Measurements from ENCODE around the gene SHB.

SHB gene

DNA sequence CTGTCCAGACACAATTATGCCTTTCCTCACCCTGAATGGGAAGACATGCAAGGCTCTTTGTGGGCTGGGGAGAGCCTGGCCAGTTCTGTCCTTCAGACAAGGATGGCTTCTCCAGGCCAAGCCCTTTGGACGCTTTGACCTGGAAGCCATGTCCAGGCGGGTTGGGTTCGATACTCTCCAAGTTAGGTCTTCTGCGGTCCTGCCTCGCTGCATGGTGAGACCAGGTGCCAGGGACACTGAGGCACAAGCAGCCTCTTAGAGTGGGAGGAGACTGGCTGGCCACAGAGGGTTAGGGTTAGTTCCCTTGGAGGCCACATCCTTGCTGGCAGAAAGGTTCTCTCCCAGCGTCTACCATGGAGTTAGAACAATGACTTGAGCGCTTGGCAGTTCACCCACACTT is 67.6 kb downstream of the SHB start:
- ATAC-seq (no peak), DNase-seq (no peak)
- Mint-ChIP-seq H3K4me3 (no peak overlapping the region), H3K27ac (no peak overlapping the region), H3K4me1 (peaks cover 8% of the 10 kb centered on the region), H3K27me3 (no peaks in the 10 kb centered on the region), H3K9me3 (no peaks in the 10 kb centered on the region)

DNA sequence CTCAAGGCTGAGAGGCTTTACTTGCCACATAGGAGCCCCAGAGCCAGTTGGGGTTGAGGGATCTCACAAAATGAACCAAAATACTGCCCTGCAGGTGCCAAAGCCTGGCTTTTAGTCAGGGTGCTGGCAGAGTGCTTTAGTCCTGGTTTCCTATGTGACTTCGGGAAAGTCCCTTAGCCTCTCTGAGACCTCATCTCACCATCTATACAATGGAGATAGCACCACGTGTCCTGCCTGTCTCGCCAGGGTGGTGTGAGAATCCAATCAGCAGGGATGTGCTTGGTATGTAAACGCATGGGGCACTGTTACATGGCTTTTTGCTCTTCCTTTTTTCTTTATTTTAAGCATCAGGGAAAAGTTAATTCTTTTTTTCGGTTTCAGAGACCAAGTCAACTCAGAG is 68.3 kb downstream of the SHB start:
- ATAC-seq (no peak), DNase-seq (no peak)
- no peak overlapping the region for H3K27ac Mint-ChIP-seq
- H3K4me1 Mint-ChIP-seq = peaks cover 8% of the 10 kb centered on the region
- no peak overlapping the region for H3K4me3 Mint-ChIP-seq
- no peaks in the 10 kb centered on the region for H3K9me3 Mint-ChIP-seq
- H3K27me3 Mint-ChIP-seq = no peaks in the 10 kb centered on the region

DNA sequence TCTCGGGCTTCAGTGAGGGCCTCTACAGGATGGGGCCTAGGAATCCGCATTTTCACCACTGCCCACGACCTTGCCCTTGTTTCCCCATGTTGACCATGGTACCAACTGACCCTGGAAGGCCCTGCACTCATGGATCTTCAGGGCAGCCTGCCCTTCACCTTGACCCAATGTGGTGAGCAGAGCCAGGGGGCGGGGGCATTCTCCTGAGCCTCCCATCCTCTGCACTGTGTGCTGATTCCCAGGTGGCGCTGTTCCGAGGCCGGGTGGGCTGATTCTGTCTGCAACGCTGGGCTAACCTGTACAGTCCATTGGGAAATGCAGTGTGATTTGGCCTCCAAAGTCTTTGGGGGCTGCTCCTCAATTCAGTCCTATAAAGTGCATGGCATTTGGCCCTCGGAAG is 68.7 kb downstream of the SHB start:
- Mint-ChIP-seq H3K4me3 (no peak overlapping the region), H3K27me3 (no peaks in the 10 kb centered on the region), H3K4me1 (peaks cover 13% of the 10 kb centered on the region), H3K27ac (no peak overlapping the region), H3K9me3 (no peaks in the 10 kb centered on the region)
- DNase-seq = no peak
- ATAC-seq = no peak

DNA sequence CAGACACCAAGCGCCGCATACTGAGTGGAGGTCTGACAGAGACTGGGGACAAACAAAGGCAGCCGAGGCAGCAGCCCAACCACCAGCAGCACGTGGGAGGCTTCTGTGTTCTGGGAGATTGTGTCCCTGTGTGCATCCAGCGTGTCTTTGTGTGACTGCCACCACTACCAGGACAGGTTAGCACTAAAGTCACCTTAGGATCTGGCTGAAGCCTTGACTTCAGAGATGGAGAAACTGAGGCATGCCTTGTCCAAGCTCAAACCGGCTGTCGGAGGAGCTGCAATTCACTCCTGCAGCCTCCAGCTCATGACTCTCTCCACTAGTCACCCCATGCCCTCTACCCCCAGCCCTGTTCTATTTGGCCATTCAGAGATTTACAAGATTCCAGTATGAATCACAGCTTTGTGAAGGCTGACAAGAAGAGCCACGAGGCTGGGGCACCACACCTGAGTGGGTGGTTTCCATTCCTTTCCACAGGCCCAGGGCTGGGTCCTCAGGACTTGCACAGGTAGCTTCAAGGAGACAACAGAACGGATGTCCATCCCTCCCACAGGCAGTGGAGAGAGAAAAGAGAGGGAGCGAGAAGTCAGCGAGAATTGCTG is 69.3 kb downstream of the SHB start:
- no peak for ATAC-seq
- Mint-ChIP-seq H3K27ac (no peak overlapping the region), H3K4me3 (no peak overlapping the region), H3K27me3 (no peaks in the 10 kb centered on the region), H3K9me3 (no peaks in the 10 kb centered on the region), H3K4me1 (peaks cover 19% of the 10 kb centered on the region)
- no peak for DNase-seq

DNA sequence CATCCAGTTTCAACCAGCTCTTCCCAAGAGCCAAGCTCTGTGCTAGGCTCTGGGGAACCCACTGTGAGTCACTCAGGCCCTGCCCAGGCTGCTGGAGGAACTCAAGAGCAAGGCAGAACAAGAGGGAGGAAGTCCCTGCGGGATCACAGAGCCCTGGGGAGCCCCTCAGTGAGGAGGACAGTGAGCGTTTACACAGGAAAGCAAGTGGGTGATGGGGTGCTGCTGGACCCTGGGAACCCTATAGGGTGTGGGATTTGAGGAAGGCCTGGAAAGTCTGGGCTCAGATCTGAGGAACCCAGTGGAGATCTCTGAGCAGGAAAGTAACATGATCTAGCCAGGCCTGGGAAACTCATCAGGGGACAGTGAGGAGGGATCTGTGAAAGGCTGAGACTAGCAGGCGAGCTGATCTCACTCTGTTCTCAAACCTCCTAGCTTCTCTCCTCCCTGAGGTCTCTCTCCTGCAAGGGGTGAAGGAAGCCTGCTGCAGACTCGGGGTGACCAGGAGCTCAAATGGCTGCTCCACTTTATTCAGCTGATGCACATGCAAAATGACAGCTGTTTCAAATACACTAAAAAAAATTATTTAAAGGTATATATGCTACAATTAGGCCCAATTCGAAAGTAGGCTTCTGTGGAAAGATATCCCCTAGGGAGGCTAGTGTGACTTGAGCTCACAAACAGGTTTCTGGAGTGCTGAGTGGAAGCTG is 70.0 kb downstream of the SHB start:
- ATAC-seq = no peak

DNA sequence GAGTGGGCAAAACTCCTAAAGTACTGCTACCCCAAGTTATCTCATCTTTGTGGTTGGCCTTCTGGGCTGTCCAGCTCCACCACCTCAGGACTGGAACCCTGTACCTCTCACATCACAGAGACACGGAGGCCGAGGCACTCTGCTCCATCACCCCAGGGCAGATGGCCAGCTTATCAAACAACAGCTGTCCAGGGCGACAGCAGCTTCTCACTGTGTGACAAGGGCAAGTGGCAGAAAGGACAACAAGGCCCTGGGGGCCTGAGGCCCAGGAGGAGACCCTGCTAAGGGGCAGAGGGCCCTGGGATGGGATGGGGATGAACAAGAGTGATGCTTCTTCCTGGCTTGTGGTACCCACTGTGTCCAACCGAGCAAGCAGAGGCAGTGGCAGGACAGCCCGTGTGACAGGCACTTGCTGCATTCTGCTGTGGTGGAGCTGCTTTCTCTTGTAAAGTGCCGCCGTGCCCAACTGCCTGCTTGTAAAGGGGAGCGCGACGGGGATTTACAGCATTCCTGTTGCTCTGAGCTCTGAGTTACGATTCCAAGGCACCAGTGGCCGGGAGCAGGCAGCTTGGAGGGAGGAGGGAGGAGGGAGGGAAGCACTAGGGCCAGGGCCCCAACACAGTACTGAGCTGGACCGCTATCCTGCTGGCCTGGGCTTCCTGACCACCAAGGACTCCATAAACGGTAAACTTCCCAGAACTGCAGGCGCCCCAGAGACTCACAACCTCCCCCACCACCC is 71.2 kb downstream of the SHB start:
- ATAC-seq (no peak), DNase-seq (no peak)
- no peak overlapping the region for H3K27ac Mint-ChIP-seq
- H3K4me3 Mint-ChIP-seq = no peak overlapping the region
- H3K9me3 Mint-ChIP-seq = no peaks in the 10 kb centered on the region
- H3K27me3 Mint-ChIP-seq = peaks cover 5% of the 10 kb centered on the region
- H3K4me1 Mint-ChIP-seq = peaks cover 23% of the 10 kb centered on the region

More for the DNA sequence above, 70.0 kb downstream of the SHB start:
- no peak for DNase-seq
- peaks cover 26% of the 10 kb centered on the region for H3K4me1 Mint-ChIP-seq
- no peaks in the 10 kb centered on the region for H3K27me3 Mint-ChIP-seq
- no peak overlapping the region for H3K4me3 Mint-ChIP-seq
- H3K9me3 Mint-ChIP-seq = no peaks in the 10 kb centered on the region
- H3K27ac Mint-ChIP-seq = no peak overlapping the region

DNA sequence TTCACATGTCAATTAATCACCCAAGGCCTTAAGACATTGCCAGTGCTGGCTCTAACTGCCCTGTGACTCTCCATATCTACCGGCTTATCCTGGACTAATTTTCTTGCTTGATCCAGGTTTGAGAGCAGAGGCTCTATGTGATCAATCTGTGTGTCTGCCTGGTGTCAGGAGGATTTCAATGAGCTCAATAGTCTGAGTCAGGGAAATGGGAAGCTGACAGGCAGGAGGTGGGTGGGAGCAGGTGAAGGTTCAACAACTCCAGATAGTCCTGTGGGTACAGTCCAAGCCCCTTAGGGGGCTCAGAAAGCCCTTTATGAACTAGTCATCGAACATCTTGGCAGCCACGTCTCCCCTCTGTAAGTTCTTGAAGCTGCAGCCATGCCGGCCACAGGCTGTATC is 72.2 kb downstream of the SHB start:
- Mint-ChIP-seq H3K9me3 (no peaks in the 10 kb centered on the region), H3K4me3 (no peak overlapping the region), H3K27ac (peak overlapping the region in 1 of 2 donors; percentile 55), H3K27me3 (peaks cover 7% of the 10 kb centered on the region), H3K4me1 (peaks cover 24% of the 10 kb centered on the region)
- ATAC-seq = no peak
- no peak for DNase-seq

DNA sequence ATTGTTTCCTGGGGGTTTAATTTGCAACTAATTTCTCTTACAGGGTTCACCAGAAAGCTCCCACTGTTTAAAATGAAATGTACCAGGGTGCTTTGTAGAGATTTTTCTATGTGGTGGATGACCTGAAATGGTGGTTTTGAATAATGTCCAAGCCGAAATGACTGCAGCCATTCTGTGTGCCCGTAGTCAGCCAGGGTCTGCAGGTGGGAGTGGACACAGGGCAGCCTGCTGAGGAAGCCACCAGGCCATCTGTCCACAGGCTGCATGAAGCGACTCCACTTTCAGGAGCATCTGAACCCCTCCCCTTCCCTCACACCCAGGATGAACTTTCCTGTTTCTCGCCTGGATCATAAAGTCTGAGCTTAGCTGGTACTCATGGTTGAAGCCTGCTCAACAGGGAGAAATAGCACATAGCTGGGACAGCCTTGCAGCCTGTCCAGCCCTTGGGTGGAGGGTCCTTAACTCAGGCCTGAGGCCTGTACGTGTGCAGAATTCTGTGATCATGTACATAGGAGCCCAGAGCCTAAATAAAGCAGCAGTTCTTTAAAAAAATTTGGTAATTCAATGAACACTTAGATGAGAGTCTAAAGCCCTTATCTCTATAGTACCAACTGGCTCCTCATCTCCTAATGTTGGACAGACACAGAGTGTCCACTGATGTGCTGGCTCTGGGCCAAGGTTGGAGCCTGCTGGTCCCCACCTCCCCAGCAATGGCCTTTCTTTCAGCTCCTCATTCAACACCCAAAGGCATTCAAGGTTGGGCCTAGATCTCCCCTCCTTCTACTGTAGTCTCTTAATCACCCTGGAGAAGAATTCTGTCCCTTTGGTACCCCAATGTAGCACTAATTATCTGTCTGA is 72.8 kb downstream of the SHB start:
- H3K9me3 Mint-ChIP-seq = no peaks in the 10 kb centered on the region
- peaks cover 24% of the 10 kb centered on the region for H3K4me1 Mint-ChIP-seq
- ATAC-seq = no peak
- H3K27me3 Mint-ChIP-seq = peaks cover 7% of the 10 kb centered on the region
- DNase-seq = no peak
- H3K4me3 Mint-ChIP-seq = no peak overlapping the region
- no peak overlapping the region for H3K27ac Mint-ChIP-seq

DNA sequence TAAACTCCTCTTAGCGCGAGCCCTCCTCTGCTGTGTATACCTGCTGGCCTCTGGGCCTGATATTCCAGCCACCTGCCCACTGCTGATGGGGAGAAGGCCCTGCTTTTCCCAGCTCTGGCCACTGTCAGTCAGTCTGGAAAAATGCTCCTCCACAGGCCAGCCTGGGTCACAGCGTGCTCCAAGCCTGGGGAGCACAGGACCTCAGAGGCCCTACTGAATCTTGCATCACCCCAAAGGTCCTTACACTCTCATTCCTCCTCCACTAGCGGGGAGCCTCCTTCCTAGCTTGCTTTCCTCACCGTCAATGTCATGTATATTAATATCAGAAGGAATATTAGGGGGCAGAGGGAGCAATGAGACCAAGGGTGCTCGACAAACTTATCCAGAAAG is 73.7 kb downstream of the SHB start:
- ATAC-seq = no peak
- Mint-ChIP-seq H3K4me1 (peaks cover 24% of the 10 kb centered on the region), H3K4me3 (peak overlapping the region in 1 of 2 donors; percentile 19)

DNA sequence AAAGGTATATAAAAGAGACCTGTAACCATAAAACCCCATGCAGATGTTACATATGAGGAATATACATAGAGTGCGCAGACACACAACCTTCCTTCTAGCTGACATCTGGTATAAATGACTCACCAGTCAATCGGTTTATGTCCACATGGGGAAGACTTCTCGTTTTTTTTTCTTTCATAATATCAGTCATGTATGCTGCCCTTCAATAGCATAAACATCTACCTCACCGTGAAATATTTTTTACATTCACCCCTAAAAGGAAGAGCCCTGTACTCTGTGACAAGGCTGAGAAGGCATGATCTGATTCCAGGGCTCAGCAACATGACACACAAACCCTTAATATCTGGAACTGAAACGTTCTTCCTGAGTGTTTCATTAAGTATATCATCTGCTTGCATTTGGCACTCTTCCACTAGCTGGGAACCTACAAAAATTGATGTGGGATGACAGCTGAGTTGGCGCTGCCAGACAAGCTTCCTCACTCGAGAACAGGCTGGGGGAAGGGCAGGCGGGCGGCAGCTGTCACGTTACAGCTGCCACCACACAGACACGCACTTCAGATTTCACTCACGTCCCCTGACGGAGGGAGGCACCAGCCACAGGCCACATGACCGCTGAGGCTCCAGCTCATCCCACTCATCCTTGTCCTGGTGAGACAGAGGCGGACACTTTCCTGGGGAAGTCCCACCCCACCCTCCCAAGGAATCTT is 74.2 kb downstream of the SHB start:
- Mint-ChIP-seq H3K4me1 (peaks cover 24% of the 10 kb centered on the region), H3K27ac (peak overlapping the region; percentile 48 to 57), H3K4me3 (peak overlapping the region; percentile 16 to 68), H3K27me3 (peaks cover 7% of the 10 kb centered on the region), H3K9me3 (no peaks in the 10 kb centered on the region)
- DNase-seq = peak; percentile 10 to 28
- ATAC-seq = peak; percentile 74

More for the DNA sequence above, 73.7 kb downstream of the SHB start:
- H3K9me3 Mint-ChIP-seq = no peaks in the 10 kb centered on the region
- DNase-seq = no peak
- peak overlapping the region in 1 of 2 donors; percentile 81 for H3K27ac Mint-ChIP-seq
- H3K27me3 Mint-ChIP-seq = peaks cover 7% of the 10 kb centered on the region

DNA sequence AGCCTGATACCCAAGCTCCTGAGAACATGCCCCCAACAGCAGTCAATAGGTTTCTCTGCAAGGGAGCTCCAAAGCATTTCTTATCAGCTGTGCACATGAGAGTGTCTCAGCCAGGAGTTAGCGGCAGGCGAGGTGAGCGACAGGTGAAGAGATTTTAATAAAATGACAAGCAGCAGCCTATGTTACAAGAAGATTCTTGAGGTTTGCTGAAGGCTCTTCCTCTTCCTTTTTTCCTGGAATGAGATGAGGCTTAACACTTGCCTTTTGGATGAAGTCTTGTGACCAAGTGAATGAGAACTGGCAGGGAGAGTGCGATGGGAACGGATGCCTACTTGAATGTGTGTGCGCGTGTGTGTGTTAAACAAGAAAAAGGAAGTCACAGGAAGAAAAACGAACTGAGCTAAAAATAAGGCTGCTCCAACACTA is 76.1 kb downstream of the SHB start:
- ATAC-seq (no peak), DNase-seq (no peak)
- Mint-ChIP-seq H3K27ac (peak overlapping the region in 1 of 2 donors; percentile 22), H3K4me3 (no peak overlapping the region), H3K27me3 (peaks cover 7% of the 10 kb centered on the region), H3K4me1 (peaks cover 24% of the 10 kb centered on the region), H3K9me3 (no peaks in the 10 kb centered on the region)

DNA sequence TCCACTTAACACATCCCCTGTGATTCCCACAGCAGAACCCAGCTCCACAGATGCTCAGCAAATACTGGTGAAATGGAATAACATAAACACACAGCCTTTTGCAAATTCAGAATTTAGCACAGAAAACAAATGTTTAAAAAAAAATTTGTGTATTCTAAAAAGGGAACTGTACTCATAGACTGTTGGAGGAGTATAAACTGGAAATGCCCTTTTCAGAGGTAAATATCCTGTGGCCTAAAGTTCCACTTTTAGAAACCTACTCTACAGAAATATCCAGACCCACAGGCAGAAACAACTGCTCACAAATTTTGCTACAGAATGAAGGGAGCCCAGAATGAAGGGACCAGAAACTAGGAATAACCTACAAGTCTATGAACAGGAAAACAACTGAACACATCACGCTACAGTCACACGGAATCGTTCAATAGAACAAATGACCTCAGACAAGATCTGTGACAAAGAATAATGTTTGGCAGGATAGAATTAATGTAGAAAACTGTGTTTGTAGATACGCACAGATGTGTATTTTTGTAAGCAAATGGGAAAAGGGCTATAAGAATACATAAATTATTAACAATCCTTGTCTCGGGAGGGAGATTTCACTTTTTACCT is 78.5 kb downstream of the SHB start:
- H3K4me1 Mint-ChIP-seq = peaks cover 21% of the 10 kb centered on the region
- H3K4me3 Mint-ChIP-seq = no peak overlapping the region
- H3K27me3 Mint-ChIP-seq = peaks cover 7% of the 10 kb centered on the region
- no peak for DNase-seq
- ATAC-seq = no peak
- no peaks in the 10 kb centered on the region for H3K9me3 Mint-ChIP-seq
- no peak overlapping the region for H3K27ac Mint-ChIP-seq

DNA sequence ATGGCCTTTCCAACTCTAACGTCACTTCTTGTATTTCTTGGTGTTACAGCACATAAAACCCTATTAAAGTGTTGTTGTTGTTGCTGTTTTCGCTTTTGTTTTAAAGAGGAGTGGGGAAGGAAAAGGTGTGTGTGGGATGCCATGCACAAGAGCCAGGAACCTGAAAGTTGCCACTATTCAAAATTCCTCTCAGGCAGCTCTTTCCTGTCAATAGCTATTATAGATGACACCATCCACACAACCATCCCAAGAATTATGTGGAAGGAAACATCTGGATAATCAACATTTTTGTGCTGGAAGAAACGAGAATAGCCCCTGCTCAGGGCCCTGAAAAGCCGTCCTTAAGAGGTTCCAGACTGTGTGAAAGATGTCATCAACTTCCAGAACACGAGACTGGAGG is 79.3 kb downstream of the SHB start:
- Mint-ChIP-seq H3K27ac (no peak overlapping the region), H3K27me3 (peaks cover 7% of the 10 kb centered on the region), H3K4me3 (no peak overlapping the region), H3K4me1 (peaks cover 20% of the 10 kb centered on the region), H3K9me3 (no peaks in the 10 kb centered on the region)
- ATAC-seq = no peak
- no peak for DNase-seq

DNA sequence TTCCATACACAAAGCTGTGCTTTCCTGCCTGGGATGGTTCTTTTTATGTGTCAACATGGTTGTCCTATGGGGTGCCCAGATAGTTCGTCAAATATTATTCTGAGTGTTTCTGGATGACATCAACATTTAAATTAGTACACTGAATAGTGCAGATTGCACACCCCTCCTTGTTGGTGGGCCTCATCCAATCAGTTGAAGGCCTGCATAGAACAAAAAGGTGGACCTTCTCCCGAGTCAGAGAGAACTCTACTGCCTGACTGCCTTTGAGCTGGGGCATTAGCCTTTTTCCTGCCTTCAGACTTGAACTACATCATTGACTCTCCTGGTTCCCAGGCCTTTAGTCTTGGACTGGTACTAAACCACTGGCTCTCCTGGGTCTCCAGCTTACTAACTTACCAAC is 80.4 kb downstream of the SHB start:
- peaks cover 18% of the 10 kb centered on the region for H3K4me1 Mint-ChIP-seq
- H3K9me3 Mint-ChIP-seq = no peaks in the 10 kb centered on the region
- DNase-seq = no peak
- no peak overlapping the region for H3K4me3 Mint-ChIP-seq
- peaks cover 7% of the 10 kb centered on the region for H3K27me3 Mint-ChIP-seq
- no peak overlapping the region for H3K27ac Mint-ChIP-seq
- no peak for ATAC-seq

DNA sequence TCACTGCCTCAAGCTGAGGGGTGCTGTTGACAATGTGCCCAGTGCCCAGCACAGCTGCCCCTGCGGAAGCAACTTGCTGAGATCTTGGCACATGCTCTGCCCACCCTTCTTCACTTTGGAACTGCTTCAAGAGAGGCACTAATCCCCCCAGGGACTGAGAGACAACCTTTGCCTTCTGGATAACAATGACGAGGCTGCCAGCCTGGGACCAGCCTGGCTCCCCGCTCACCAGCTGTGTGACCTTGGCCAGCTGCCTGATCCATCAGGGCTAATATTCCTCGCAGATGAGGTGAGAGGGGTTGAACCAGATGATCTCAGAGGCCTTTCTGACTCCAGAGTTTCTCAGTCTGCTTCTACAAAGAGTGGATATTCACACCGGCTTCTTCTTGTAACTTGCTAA is 81.0 kb downstream of the SHB start:
- H3K27ac Mint-ChIP-seq = no peak overlapping the region
- no peak for ATAC-seq
- H3K9me3 Mint-ChIP-seq = no peaks in the 10 kb centered on the region
- peaks cover 5% of the 10 kb centered on the region for H3K27me3 Mint-ChIP-seq
- no peak for DNase-seq
- no peak overlapping the region for H3K4me3 Mint-ChIP-seq
- peaks cover 15% of the 10 kb centered on the region for H3K4me1 Mint-ChIP-seq
